ENCODE measurements around the gene EHF. TPM values are rescaled to one million over a fixed set of nuclear protein-coding genes. Genes with fewer than 3 reads are reported as not detected.
A peak's percentile ranks its signal among the peaks of the same experiment; 100 is the strongest.

The EHF gene
- total and polyA plus RNA-seq, 2 of the 13 experiments (the other 11 are each of a cell fraction or from before 2014, with no cell fraction given), result 0.04 to 0.46 TPM

GRCh38 chr11:34601085-34601444 lies 19.8 kb upstream of the EHF start (continued):
- TF ChIP-seq, protein P1, sequence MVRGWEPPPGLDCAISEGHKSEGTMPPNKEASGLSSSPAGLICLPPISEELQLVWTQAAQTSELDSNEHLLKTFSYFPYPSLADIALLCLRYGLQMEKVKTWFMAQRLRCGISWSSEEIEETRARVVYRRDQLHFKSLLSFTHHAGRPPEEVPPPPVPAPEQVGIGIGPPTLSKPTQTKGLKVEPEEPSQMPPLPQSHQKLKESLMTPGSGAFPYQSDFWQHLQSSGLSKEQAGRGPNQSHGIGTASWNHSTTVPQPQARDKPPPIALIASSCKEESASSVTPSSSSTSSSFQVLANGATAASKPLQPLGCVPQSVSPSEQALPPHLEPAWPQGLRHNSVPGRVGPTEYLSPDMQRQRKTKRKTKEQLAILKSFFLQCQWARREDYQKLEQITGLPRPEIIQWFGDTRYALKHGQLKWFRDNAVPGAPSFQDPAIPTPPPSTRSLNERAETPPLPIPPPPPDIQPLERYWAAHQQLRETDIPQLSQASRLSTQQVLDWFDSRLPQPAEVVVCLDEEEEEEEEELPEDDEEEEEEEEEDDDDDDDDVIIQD (CRISPR knock-in tag; IDR thresholded peaks at IDR 0.05; ENCODE audit: low read depth), result 0 out of 2 replicates have a peak, but pooled peaks have one; percentile 1
- TF ChIP-seq MED1 (CRISPR knock-in tag; IDR thresholded peaks at IDR 0.05), result 0 out of 2 replicates have a peak, but pooled peaks have one; percentile 3
- TF ChIP-seq ZNF383 (CRISPR knock-in tag; IDR thresholded peaks at IDR 0.05; ENCODE audit: borderline replicate concordance), result 0 out of 2 replicates have a peak, but pooled peaks have one; percentile 79
- 0 out of 2 replicates have a peak, but pooled peaks have one; percentile 42 for TF ChIP-seq GTF3A (CRISPR knock-in tag; conservative IDR thresholded peaks at IDR 0.05)
- peak; percentile 21; the same call in 1 of the 2 replicates for TF ChIP-seq ZNF605 (CRISPR knock-in tag; IDR thresholded peaks at IDR 0.05)
- TF ChIP-seq BRD4 (CRISPR knock-in tag; IDR thresholded peaks at IDR 0.05), result peak; percentile 17; the same call in 1 of the 2 replicates
- no peak for TF ChIP-seq ATM (IDR thresholded peaks at IDR 0.05; ENCODE audit: borderline replicate concordance)
- TF ChIP-seq, protein P2, sequence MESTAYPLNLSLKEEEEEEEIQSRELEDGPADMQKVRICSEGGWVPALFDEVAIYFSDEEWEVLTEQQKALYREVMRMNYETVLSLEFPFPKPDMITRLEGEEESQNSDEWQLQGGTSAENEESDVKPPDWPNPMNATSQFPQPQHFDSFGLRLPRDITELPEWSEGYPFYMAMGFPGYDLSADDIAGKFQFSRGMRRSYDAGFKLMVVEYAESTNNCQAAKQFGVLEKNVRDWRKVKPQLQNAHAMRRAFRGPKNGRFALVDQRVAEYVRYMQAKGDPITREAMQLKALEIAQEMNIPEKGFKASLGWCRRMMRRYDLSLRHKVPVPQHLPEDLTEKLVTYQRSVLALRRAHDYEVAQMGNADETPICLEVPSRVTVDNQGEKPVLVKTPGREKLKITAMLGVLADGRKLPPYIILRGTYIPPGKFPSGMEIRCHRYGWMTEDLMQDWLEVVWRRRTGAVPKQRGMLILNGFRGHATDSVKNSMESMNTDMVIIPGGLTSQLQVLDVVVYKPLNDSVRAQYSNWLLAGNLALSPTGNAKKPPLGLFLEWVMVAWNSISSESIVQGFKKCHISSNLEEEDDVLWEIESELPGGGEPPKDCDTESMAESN (CRISPR knock-in tag; conservative IDR thresholded peaks at IDR 0.05), result 0 out of 2 replicates have a peak, but pooled peaks have one; percentile 1
- peak; percentile 66; the same call in 1 of the 2 replicates for TF ChIP-seq ZNF761 (CRISPR knock-in tag; conservative IDR thresholded peaks at IDR 0.05)
- TF ChIP-seq ASH2L (IDR thresholded peaks at IDR 0.05; ENCODE audit: insufficient read length, low read depth, low read length), result peak; percentile 4
- no peak for TF ChIP-seq NAIF1 (CRISPR knock-in tag; IDR thresholded peaks at IDR 0.05; ENCODE audit: borderline replicate concordance)
- no peak for TF ChIP-seq THAP7 (CRISPR knock-in tag; IDR thresholded peaks at IDR 0.05)
- TF ChIP-seq FOXJ3 (CRISPR knock-in tag; IDR thresholded peaks at IDR 0.05; ENCODE audit: borderline replicate concordance), result no peak

All from HepG2 (cell line).